ENCODE results near the gene S100A14. TPM values are rescaled to one million over a fixed set of nuclear protein-coding genes. Genes with fewer than 3 reads are reported as not detected.

Gene S100A14
- total and polyA plus RNA-seq, 9 of the 15 experiments (the other 6 are each of a cell fraction or from before 2014, with no cell fraction given), result 0.10 to 0.64 (median 0.24) TPM; not detected in 3

- no peak for TF ChIP-seq ZNF436 (CRISPR knock-in tag; IDR thresholded peaks at IDR 0.05)
- no peak for TF ChIP-seq ATF6 (CRISPR knock-in tag; IDR thresholded peaks at IDR 0.05)
- TF ChIP-seq ZNF384 (IDR thresholded peaks at IDR 0.05; ENCODE audit: low read depth, low read length), result no peak
- TF ChIP-seq ZKSCAN3 (CRISPR knock-in tag; IDR thresholded peaks at IDR 0.05), result no peak
- no peak for TF ChIP-seq ZFX (CRISPR knock-in tag; IDR thresholded peaks at IDR 0.05)
Observed at GRCh38 chr1:153623101-153623500, 7.0 kb upstream of the S100A14 start.

More at GRCh38 chr1:153623101-153623500, 7.0 kb upstream of the S100A14 start:
- H3K79me2 ChIP-seq (ENCODE audit: control insufficient read depth, insufficient read depth, low read length), result peaks cover 6% of the 10 kb centered on the region; the same call in 1 of the 3 replicates
- H3K9me1 ChIP-seq (ENCODE audit: control insufficient read depth, insufficient read depth, low read length), result no peaks in the 10 kb centered on the region
- H2AFZ ChIP-seq (ENCODE audit: low read depth, low read length), result no peak overlapping the region
- 66% methylated on average over 6 of the region's 7 CpGs for WGBS (ENCODE audit: insufficient coverage, low coverage, missing lambda C conversion rate)
- ChIA-PET CTCF (ENCODE audit: low intra/inter-chr PET ratio) (no interaction called here), POLR2A (interaction anchor here (2.0 to 2.2 kb wide), 2 partner anchors 9 to 11 kb away, joined by 8 read pairs; partner anchors contain the start of gene CHTOP)
- no peaks in the 10 kb centered on the region for H3K9me3 ChIP-seq (replicated peaks; ENCODE audit: control insufficient read depth, insufficient read depth, low read depth, low read length)
- DNase-seq (ENCODE audit: extremely low read depth in 1 of 4, low spot score in 3 of 4), result no peak
- H3K27me3 ChIP-seq (ENCODE audit: control insufficient read depth in 2 of 2, insufficient read depth in 2 of 2, low read length in 2 of 2), result no peaks in the 10 kb centered on the region
- FAIRE-seq, result no peak
- H3K27ac ChIP-seq (ENCODE audit: extremely low read depth, low read depth, low read length), result no peak overlapping the region
- H4K20me1 ChIP-seq (replicated peaks; ENCODE audit: control insufficient read depth, insufficient read depth, low read length), result no peaks in the 10 kb centered on the region
- H3K4me2 ChIP-seq (ENCODE audit: insufficient read depth, low read length), result no peak overlapping the region
- H3K36me3 ChIP-seq (ENCODE audit: control insufficient read depth, insufficient read depth, low read length), result peaks cover 9% of the 10 kb centered on the region; the same call in 2 of the 3 replicates
- intact Hi-C loops (cut with micrococcal nuclease), result no loop called here
- no peak for ATAC-seq
- in situ Hi-C loops (cut with MboI), result no loop called here
- no TSS peak for BruUV-seq (replicated peaks)
- peaks cover 13 to 25% of the 10 kb centered on the region in 2 experiments for H3K4me1 ChIP-seq (replicated peaks in 1 of 2; ENCODE audit: control insufficient read depth in 2 of 2, insufficient read depth in 2 of 2, low read length in 2 of 2)
- H3K4me3 ChIP-seq, result no peak overlapping the region
- no peak overlapping the region for H3K9ac ChIP-seq (ENCODE audit: insufficient read depth in 1 of 2, low read depth in 2 of 2, low read length in 2 of 2)

Measured in K562 (cell line).